GM19328 (cell line): ENCODE measurements around the gene TRIM60.
"Not testable (repeated sequence)": the region's sequence is repeated elsewhere in the genome, so short reads cannot be mapped to it uniquely, and the experiment has no call there.

Experiments used
- ATAC-seq: cut with Tn5 transposase; IDR thresholded peaks from one replicate; pipeline ENCODE4 v1.9.1; 2021; ENCODE audit warnings: mild to moderate bottlenecking, moderate library complexity; ENCODE audit not compliant: unreplicated experiment

Gene TRIM60

GRCh38 chr4:165031436-165032211 is at the start of gene TRIM60:
Gene TRIM60 (plus strand): TSS chr4:165031999. CDS start chr4:165040073, 8,074 bp downstream.
- no peak for ATAC-seq

- no peak for ATAC-seq
Observed at GRCh38 chr4:164989471-164989870, 42.3 kb upstream of the TRIM60 start.

DNA sequence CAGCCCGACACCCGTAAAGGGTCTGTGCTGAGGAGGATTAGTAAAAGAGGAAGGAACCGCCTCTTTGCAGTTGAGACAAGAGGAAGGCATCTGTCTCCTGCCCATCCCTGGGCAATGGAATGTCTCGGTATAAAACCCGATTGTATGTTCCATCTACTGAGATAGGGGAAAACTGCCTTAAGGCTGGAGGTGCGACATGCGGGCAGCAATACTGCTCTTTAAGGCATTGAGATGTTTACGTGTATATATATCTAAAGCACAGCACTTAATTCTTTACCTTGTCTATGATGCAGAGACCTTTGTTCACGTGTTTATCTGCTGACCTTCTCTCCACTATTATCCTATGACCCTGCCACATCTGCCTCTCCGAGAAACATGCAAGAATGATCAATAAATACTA is 41.0 kb upstream of the TRIM60 start:
- ATAC-seq = not testable (repeated sequence)

- not testable (repeated sequence) for ATAC-seq
Observed at GRCh38 chr4:164996123-164996522, 35.7 kb upstream of the TRIM60 start.

- ATAC-seq = no peak
Observed at GRCh38 chr4:164997324-164997723, 34.5 kb upstream of the TRIM60 start.

GRCh38 chr4:164997941-164998340 is 33.9 kb upstream of the TRIM60 start:
- no peak for ATAC-seq

GRCh38 chr4:164998526-164999080 is 33.2 kb upstream of the TRIM60 start:
- not testable (repeated sequence) for ATAC-seq

DNA sequence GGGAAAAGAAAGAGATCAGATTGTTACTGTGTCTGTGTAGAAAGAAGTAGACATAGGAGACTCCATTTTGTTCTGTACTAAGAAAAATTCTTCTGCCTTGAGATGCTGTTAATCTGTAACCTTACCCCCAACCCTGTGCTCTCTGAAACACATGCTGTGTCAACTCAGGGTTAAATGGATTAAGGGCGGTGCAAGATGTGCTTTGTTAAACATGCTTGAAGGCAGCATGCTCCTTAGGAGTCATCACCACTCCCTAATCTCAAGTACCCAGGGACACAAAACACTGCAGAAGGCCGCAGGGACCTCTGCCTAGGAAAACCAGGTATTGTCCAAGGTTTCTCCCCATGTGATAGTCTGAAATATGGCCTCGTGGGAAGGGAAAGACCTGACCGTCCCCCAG is 29.8 kb upstream of the TRIM60 start:
- ATAC-seq = not testable (repeated sequence)

DNA sequence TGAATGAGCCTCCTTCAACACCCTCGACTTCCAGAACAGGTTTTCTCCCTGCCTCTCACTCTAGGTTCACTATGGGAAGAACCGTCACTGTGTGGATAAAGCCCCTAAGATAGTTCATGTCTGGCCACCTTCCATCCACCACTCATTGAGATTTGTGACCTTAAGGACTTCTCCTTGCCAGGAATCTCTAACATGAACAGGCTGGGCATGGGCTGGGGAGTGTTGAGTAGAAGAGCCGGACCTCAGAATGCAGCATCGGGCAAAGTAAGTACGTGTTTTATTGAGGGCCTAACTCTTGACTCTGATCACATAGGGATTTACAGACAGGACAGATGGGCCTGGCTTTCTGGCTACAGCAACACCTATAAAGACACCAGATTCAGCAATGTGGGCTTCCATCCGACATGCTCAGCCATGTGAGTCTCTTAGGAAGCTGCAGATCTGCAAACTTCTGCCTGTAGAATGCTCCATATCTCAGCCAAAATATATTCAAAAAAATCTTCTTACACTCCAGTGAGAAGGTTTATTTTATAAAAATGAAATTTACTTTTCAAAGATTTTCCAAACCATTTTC is 26.4 kb upstream of the TRIM60 start:
- no peak for ATAC-seq

DNA sequence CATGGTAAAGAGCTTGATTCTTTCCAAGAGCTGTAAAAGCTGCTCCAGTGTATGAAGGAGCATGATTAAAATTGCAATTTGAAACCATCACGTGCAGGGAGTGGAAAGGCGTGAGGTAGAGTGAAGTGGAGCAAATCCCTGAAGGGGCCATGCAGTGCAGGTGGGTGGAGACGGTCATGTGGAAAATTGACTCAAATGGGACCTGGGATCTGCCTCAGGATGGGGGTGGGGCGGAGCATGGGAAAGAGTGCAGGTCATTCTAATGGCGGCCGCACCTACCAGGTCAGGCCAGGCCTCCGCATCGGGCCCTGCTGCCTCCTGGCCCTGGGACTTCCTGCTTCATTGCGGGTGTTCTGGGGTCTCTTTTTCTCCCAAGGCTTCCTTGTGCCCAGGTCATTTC is 25.3 kb upstream of the TRIM60 start:
- ATAC-seq = no peak

DNA sequence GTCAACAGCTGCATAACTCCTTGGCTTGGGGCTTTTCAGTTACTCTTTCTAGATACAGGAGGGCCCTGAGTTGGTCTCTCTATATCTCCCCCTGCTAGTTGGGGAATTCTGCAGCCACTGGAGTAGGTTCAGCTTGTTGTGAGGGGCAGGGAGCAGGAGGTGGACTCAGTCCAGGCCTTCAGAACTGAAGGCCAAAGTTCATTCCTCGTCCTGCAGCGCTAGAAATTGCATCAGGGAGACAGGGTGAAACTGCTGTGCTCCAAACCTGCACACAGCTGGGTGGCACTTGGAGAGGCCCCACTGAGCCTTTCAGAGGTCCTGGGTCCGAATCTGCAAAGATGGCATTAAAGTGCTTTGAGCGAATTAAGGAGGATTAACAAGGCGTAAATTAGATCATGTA is 24.9 kb upstream of the TRIM60 start:
- ATAC-seq = no peak

GRCh38 chr4:165009493-165010227 is 22.1 kb upstream of the TRIM60 start:
- no peak for ATAC-seq

GRCh38 chr4:165010487-165010886 is 21.3 kb upstream of the TRIM60 start:
- ATAC-seq = no peak

GRCh38 chr4:165010991-165011390 is 20.8 kb upstream of the TRIM60 start:
- no peak for ATAC-seq

GRCh38 chr4:165011403-165011802 is 20.4 kb upstream of the TRIM60 start:
- no peak for ATAC-seq

DNA sequence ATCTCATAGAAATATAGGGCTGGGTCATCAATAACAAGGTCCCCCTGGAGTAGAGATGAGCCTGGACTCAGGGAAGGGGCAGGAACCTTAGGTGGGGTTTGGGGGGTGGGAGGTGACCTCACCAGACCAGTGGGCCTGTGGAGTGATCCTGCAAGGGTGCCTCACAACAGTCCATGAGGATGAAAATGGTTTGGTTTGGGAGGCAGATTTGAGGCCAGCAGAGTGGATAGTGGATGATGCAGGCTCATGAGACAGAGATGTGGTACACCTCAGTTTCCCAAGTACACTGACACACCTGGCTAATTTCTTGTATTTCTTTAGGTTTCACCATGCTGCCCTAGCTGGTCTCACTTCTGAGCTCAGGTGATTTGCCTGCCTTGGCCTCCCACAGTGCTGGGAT is 18.1 kb upstream of the TRIM60 start:
- no peak for ATAC-seq

- ATAC-seq = no peak
Observed at GRCh38 chr4:165016971-165017370, 14.8 kb upstream of the TRIM60 start.

- not testable (repeated sequence) for ATAC-seq
Observed at GRCh38 chr4:165019995-165020394, 11.8 kb upstream of the TRIM60 start.

- not testable (repeated sequence) for ATAC-seq
Observed at GRCh38 chr4:165025782-165026181, 6.0 kb upstream of the TRIM60 start.

DNA sequence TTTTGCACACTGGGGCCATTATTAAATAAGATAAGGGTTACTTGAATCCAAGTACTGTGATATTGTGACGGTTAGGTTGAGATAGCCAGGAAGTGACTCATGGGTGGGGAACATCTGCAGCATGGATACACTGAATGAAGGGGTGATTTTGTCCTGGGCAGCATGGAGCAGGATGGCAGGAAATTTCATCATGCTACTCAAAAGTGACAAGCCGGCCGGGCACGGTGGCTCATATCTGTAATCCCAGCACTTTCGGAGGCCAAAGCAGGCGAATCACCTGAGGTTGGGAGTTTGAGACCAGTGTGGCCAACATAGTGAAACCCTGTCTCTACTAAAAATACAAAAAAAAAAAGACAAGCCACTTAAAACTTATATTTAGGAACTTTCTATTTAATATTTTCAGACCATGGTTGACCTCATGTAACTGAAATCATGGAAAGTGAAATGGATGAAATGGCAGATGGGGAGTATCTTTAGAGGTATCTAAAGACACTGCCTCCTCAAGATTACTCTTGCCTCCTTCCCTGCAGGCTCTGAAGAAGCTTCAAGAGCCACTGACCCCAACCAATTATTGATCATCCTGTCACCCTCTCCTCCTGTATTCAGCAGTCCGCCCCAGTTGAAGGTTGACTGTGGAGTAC is 3.9 kb upstream of the TRIM60 start:
- no peak for ATAC-seq

- ATAC-seq = no peak
Observed at GRCh38 chr4:165048170-165048569, 16.4 kb downstream of the TRIM60 start.
